SK-N-MC (cell line): ENCODE measurements around the gene COL20A1.

Source experiments
- EZH2 ChIP-seq: fragments of 200-600 bp; sonication (generic); IDR thresholded peaks from one replicate; pipeline ENCODE4 v1.6.1; 2017; ENCODE audit warnings: antibody characterized with exemption
- POLR2AphosphoS5 ChIP-seq: IDR thresholded peaks from 2 replicates; pipeline ENCODE4 v1.6.1; 2012; ENCODE audit warnings: mild to moderate bottlenecking, low read depth, low read length, borderline replicate concordance

- TF ChIP-seq EZH2: no peak
- no peak for TF ChIP-seq POLR2AphosphoS5
Observed at GRCh38 chr20:63354636-63355350, 61.8 kb downstream of the COL20A1 start.
